HepG2 (cell line): ENCODE measurements around the gene SLC16A4. TPM values are rescaled to one million over a fixed set of nuclear protein-coding genes. Genes with fewer than 3 reads are reported as not detected.
A peak's percentile ranks its signal among the peaks of the same experiment; 100 is the strongest.

Experiments
- ATF7 ChIP-seq, 2 experiments: fragments of 450-650 bp in 1 of 2; sonication (generic) in 1 of 2; formaldehyde crosslinking in 1 of 2; IDR thresholded peaks; 2 replicates each; pipeline versions ENCODE4 v1.4.0 to v1.6.1; 2016 to 2020; ENCODE audit warnings: antibody characterized with exemption in 1 of 2, mild to moderate bottlenecking in 1 of 2, missing genetic modification reagents in 1 of 2
- CEBPG ChIP-seq: IDR thresholded peaks from 2 replicates; pipeline ENCODE4 v1.6.1; 2016
- GTF2F1 ChIP-seq: fragments of 150-350 bp; IDR thresholded peaks from 2 replicates; pipeline ENCODE4 v1.6.1; 2014; ENCODE audit warnings: low read length
- HNRNPK ChIP-seq: fragments of 200-400 bp; formaldehyde crosslinking; IDR thresholded peaks from 2 replicates; pipeline ENCODE4 v1.6.1; 2018; ENCODE audit warnings: low read length, low read depth, moderate library complexity, mild to moderate bottlenecking; ENCODE audit not compliant: poor library complexity, severe bottlenecking
- MLX ChIP-seq: IDR thresholded peaks from 2 replicates; pipeline ENCODE4 v1.6.1; 2016
- POLR2AphosphoS5 ChIP-seq: IDR thresholded peaks from 2 replicates; pipeline ENCODE4 v1.6.1; 2012; ENCODE audit warnings: low read depth, low read length
- PPARG ChIP-seq: conservative IDR thresholded peaks from 2 replicates; pipeline ENCODE4 v1.6.1; 2016; ENCODE audit warnings: missing biosample characterization, missing genetic modification reagents
- SSRP1 ChIP-seq: IDR thresholded peaks from 2 replicates; pipeline ENCODE4 v1.6.1; 2016; ENCODE audit warnings: control low read depth
- TEAD3 ChIP-seq: optimal IDR thresholded peaks from 2 replicates; pipeline ENCODE3; 2016; ENCODE audit warnings: borderline replicate concordance
- YY1 ChIP-seq: IDR thresholded peaks from 2 replicates; pipeline ENCODE4 v1.6.1; 2011; ENCODE audit warnings: low read length, low read depth, moderate library complexity, mild to moderate bottlenecking; ENCODE audit not compliant: insufficient read depth, insufficient replicate concordance
- ZBTB7A ChIP-seq: sonication (generic); formaldehyde crosslinking; IDR thresholded peaks from 2 replicates; pipeline ENCODE4 v1.8.0; 2022; ENCODE audit warnings: mild to moderate bottlenecking, missing genetic modification reagents
- ZEB1 ChIP-seq: IDR thresholded peaks from 2 replicates; pipeline ENCODE4 v1.6.1; 2012; ENCODE audit warnings: mild to moderate bottlenecking, low read depth, inconsistent platforms; ENCODE audit not compliant: insufficient replicate concordance
- ZFAT ChIP-seq: sonication (generic); formaldehyde crosslinking; conservative IDR thresholded peaks from 2 replicates; pipeline ENCODE4 v1.8.1; 2023; ENCODE audit warnings: missing genetic modification reagents, inconsistent platforms
- ZFY ChIP-seq: sonication (generic); formaldehyde crosslinking; IDR thresholded peaks from 2 replicates; pipeline ENCODE4 v1.4.0; 2020; ENCODE audit warnings: missing genetic modification reagents
- ZNF431 ChIP-seq: sonication (generic); formaldehyde crosslinking; IDR thresholded peaks from 2 replicates; pipeline ENCODE4 v1.9.0; 2022; ENCODE audit warnings: missing genetic modification reagents, low read depth, mild to moderate bottlenecking, borderline replicate concordance
- ZNF670 ChIP-seq: sonication (generic); formaldehyde crosslinking; IDR thresholded peaks from 2 replicates; pipeline ENCODE4 v1.8.0; 2022; ENCODE audit warnings: mild to moderate bottlenecking, missing genetic modification reagents, borderline replicate concordance
- ZNF75D ChIP-seq: sonication (generic); formaldehyde crosslinking; IDR thresholded peaks from 2 replicates; pipeline ENCODE4 v1.8.1; 2023; ENCODE audit warnings: missing genetic modification reagents, mild to moderate bottlenecking, borderline replicate concordance
- ZNF761 ChIP-seq: sonication (generic); formaldehyde crosslinking; conservative IDR thresholded peaks from 2 replicates; pipeline ENCODE4 v1.4.0; 2020; ENCODE audit warnings: mild to moderate bottlenecking, missing genetic modification reagents
- ZSCAN12 ChIP-seq: sonication (generic); formaldehyde crosslinking; IDR thresholded peaks from 2 replicates; pipeline ENCODE4 v1.9.0; 2021; ENCODE audit warnings: mild to moderate bottlenecking, missing genetic modification reagents
- ZSCAN20 ChIP-seq: sonication (generic); formaldehyde crosslinking; IDR thresholded peaks from 2 replicates; pipeline ENCODE4 v1.4.0; 2020; ENCODE audit warnings: missing genetic modification reagents, mild to moderate bottlenecking, borderline replicate concordance
- ZSCAN30 ChIP-seq: sonication (generic); formaldehyde crosslinking; IDR thresholded peaks from 2 replicates; pipeline ENCODE4 v1.5.0; 2020; ENCODE audit warnings: mild to moderate bottlenecking, missing genetic modification reagents
- polyA plus RNA-seq, 8 experiments: library from polyadenylated mRNA; depleted of rRNA in 3 of 8; stranded (reverse) in 7 of 8; unstranded in 1 of 8; fragments of >200 nt; fragmentation: Illumina TruSeq in 4 of 8; extraction: Trizol in 4 of 8; gene quantifications; 2 replicates each; pipeline versions ENCODE4 v1.2.1 to v1.2.3, GENCODE V29; 2011 to 2016; ENCODE audit warnings: low read depth in 4 of 8, missing spikeins in 1 of 8, mixed read lengths in 1 of 8; ENCODE audit not compliant: insufficient read depth in 1 of 8
- total RNA-seq, 5 experiments: library from RNA; depleted of rRNA; stranded (reverse); fragments of >200 nt; fragmentation: Illumina TruSeq; extraction: Trizol; gene quantifications; 2 replicates each; pipeline ENCODE4 v1.2.3, GENCODE V29; 2016; ENCODE audit warnings: low read depth in 1 of 5
- TF ChIP-seq, protein P1 (sequence below): sonication (generic); formaldehyde crosslinking; IDR thresholded peaks from 2 replicates; pipeline ENCODE4 v1.8.0; 2022; ENCODE audit warnings: missing genetic modification reagents, mild to moderate bottlenecking, borderline replicate concordance
- TF ChIP-seq, protein P2 (sequence below): sonication (generic); formaldehyde crosslinking; IDR thresholded peaks from 2 replicates; pipeline ENCODE4 v1.8.1; 2023; ENCODE audit warnings: mild to moderate bottlenecking, moderate library complexity, missing genetic modification reagents
- TF ChIP-seq, protein P3 (sequence below): sonication (generic); formaldehyde crosslinking; IDR thresholded peaks from 2 replicates; pipeline ENCODE4 v1.5.1; 2020; ENCODE audit warnings: missing genetic modification reagents, mild to moderate bottlenecking, borderline replicate concordance
- TF ChIP-seq, protein P4 (sequence below): sonication (generic); formaldehyde crosslinking; IDR thresholded peaks from 2 replicates; pipeline ENCODE4 v1.8.1; 2023; ENCODE audit warnings: mild to moderate bottlenecking, inconsistent platforms, moderate library complexity, missing genetic modification reagents, borderline replicate concordance

The SLC16A4 gene
- total and polyA plus RNA-seq, 2 of the 13 experiments (the other 11 are each of a cell fraction or from before 2014, with no cell fraction given): 1.1 to 1.5 TPM

GRCh38 chr1:110407260-110408210, 16.7 kb upstream of the SLC16A4 start, which contains the start of gene LAMTOR5 (continued):
- TF ChIP-seq, protein P1, sequence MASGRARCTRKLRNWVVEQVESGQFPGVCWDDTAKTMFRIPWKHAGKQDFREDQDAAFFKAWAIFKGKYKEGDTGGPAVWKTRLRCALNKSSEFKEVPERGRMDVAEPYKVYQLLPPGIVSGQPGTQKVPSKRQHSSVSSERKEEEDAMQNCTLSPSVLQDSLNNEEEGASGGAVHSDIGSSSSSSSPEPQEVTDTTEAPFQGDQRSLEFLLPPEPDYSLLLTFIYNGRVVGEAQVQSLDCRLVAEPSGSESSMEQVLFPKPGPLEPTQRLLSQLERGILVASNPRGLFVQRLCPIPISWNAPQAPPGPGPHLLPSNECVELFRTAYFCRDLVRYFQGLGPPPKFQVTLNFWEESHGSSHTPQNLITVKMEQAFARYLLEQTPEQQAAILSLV: peak; percentile 98
- TF ChIP-seq ZSCAN12 (0 out of 2 replicates have a peak, but pooled peaks have one; percentile 52), ZBTB7A (CRISPR knock-in tag) (peak; percentile 97), GTF2F1 (no peak), ZSCAN30 (no peak), ZNF75D (CRISPR knock-in tag) (no peak), POLR2AphosphoS5 (peak; percentile 94), ZFY (CRISPR knock-in tag) (peak; percentile 100), ZNF670 (CRISPR knock-in tag) (no peak; the same call in 1 of the 2 replicates), MLX (CRISPR knock-in tag) (peak; percentile 50; the same call in 1 of the 2 replicates), PPARG (no peak; the same call in 1 of the 2 replicates), ZNF761 (CRISPR knock-in tag) (peak; percentile 90), HNRNPK (no peak), ZFAT (CRISPR knock-in tag) (no peak; the same call in 1 of the 2 replicates), YY1 (peak; percentile 85), ZNF431 (0 out of 2 replicates have a peak, but pooled peaks have one; percentile 31), ZSCAN20 (CRISPR knock-in tag) (no peak), CEBPG (CRISPR knock-in tag) (0 out of 2 replicates have a peak, but pooled peaks have one; percentile 41), ATF7 (IDR thresholded peaks at IDR 0.05) (no peak), ATF7 (CRISPR knock-in tag; IDR thresholded peaks at IDR 0.05) (peak; percentile 87), ZEB1 (peak; percentile 44), SSRP1 (CRISPR knock-in tag) (0 out of 2 replicates have a peak, but pooled peaks have one; percentile 28), TEAD3 (CRISPR knock-in tag) (peak; percentile 88)
- TF ChIP-seq, protein P2, sequence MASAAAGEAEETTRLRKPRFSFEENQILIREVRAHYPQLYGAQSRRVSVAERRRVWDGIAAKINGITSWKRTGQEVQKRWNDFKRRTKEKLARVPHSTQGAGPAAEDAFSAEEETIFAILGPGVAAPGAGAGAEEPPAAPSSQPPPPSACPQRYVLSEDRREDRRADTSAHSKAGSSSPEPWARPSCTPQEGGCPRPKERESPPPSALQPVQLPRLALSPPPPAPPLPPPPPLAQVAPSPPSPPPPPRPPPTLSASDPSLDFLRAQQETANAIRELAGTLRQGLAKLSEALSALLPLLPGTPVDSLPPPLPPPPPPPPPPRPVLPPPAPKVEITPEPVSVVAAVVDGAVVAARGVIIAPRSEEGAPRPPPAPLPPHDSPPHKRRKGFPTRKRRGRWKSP (CRISPR knock-in tag): peak; percentile 94
- TF ChIP-seq, protein P3, sequence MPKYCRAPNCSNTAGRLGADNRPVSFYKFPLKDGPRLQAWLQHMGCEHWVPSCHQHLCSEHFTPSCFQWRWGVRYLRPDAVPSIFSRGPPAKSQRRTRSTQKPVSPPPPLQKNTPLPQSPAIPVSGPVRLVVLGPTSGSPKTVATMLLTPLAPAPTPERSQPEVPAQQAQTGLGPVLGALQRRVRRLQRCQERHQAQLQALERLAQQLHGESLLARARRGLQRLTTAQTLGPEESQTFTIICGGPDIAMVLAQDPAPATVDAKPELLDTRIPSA: 0 out of 2 replicates have a peak, but pooled peaks have one; percentile 39
- TF ChIP-seq, protein P4, sequence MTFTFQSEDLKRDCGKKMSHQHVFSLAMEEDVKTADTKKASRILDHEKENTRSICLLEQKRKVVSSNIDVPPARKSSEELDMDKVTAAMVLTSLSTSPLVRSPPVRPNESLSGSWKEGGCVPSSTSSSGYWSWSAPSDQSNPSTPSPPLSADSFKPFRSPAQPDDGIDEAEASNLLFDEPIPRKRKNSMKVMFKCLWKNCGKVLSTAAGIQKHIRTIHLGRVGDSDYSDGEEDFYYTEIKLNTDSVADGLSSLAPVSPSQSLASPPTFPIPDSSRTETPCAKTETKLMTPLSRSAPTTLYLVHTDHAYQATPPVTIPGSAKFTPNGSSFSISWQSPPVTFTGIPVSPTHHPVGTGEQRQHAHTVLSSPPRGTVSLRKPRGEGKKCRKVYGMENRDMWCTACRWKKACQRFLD (CRISPR knock-in tag): peak; percentile 97
